NT2/D1 (cell line): ENCODE data around the gene AGPAT3.

ENCODE experiments used
- DNase-seq: peaks from one replicate; pipeline ENCODE4 v3.0.0-alpha.2; 2011; ENCODE audit warnings: low read depth, low spot score
- H3K27me3 ChIP-seq: 2 replicates; pipeline ENCODE4 v1.6.0; 2011; ENCODE audit warnings: mild to moderate bottlenecking; ENCODE audit not compliant: insufficient read length, insufficient read depth
- H3K36me3 ChIP-seq: 2 replicates; pipeline ENCODE4 v1.6.1; 2011; ENCODE audit warnings: mild to moderate bottlenecking, low read length, mixed read lengths; ENCODE audit not compliant: insufficient read depth, insufficient read length
- H3K4me1 ChIP-seq: 2 replicates; pipeline ENCODE4 v1.5.1; 2011; ENCODE audit not compliant: insufficient read depth, insufficient read length
- H3K4me3 ChIP-seq: 2 replicates; pipeline ENCODE4 v1.5.1; 2011; ENCODE audit warnings: low read depth; ENCODE audit not compliant: insufficient read length
- H3K9ac ChIP-seq: 2 replicates; pipeline ENCODE4 v1.6.0; 2011; ENCODE audit warnings: low read depth; ENCODE audit not compliant: insufficient read length
- H3K9me3 ChIP-seq: 2 replicates; pipeline ENCODE4 v1.5.1; 2011; ENCODE audit warnings: mild to moderate bottlenecking, low read length; ENCODE audit not compliant: insufficient read depth
- SUZ12 ChIP-seq: IDR thresholded peaks from 2 replicates; pipeline ENCODE4 v1.6.1; 2011; ENCODE audit not compliant: insufficient read length, insufficient read depth; ENCODE audit errors: extremely low read depth
- YY1 ChIP-seq: IDR thresholded peaks from 2 replicates; pipeline ENCODE4 v1.6.1; 2011; ENCODE audit not compliant: insufficient read length, insufficient read depth
- ZNF274 ChIP-seq: IDR thresholded peaks from 2 replicates; pipeline ENCODE4 v1.6.1; 2011; ENCODE audit warnings: mild to moderate bottlenecking, low read depth, low read length

The AGPAT3 gene

DNA sequence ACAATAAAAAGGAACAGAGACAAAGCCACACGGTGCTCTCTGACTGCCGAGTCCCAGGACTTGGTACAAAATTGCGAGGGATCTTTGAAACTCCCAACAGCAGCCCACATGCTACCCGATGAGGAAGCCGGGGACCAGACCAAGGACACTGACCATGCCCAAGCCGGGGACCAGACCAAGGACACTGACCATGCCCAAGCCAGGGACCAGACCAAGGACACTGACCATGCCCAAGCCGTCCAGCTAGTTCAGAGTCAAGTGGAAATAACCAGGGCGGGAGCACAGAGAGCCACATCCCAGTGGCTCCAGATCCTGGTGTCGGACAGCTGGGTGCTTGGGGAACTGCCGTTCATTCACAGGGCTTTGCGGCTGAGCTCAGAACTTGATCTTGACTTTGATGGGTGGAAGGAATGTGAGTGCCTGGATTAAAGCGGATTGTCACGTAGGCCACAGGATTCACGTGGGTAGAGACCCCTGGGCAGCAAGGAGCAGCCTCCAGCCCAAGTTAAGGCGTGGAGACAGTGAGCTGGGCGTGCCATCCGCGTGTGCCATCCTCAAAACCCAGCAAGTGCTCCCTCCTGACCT lies 130.6 kb downstream of the AGPAT3 start:
- Histone ChIP-seq H3K9ac (no peak overlapping the region), H3K36me3 (no peaks in the 10 kb centered on the region), H3K9me3 (peaks cover 9% of the 10 kb centered on the region; the same call in 1 of the 2 replicates), H3K4me1 (peaks cover 5% of the 10 kb centered on the region), H3K27me3 (no peaks in the 10 kb centered on the region), H3K4me3 (no peak overlapping the region)
- no peak for DNase-seq
- TF ChIP-seq ZNF274 (no peak), YY1 (no peak), SUZ12 (no peak)

DNA sequence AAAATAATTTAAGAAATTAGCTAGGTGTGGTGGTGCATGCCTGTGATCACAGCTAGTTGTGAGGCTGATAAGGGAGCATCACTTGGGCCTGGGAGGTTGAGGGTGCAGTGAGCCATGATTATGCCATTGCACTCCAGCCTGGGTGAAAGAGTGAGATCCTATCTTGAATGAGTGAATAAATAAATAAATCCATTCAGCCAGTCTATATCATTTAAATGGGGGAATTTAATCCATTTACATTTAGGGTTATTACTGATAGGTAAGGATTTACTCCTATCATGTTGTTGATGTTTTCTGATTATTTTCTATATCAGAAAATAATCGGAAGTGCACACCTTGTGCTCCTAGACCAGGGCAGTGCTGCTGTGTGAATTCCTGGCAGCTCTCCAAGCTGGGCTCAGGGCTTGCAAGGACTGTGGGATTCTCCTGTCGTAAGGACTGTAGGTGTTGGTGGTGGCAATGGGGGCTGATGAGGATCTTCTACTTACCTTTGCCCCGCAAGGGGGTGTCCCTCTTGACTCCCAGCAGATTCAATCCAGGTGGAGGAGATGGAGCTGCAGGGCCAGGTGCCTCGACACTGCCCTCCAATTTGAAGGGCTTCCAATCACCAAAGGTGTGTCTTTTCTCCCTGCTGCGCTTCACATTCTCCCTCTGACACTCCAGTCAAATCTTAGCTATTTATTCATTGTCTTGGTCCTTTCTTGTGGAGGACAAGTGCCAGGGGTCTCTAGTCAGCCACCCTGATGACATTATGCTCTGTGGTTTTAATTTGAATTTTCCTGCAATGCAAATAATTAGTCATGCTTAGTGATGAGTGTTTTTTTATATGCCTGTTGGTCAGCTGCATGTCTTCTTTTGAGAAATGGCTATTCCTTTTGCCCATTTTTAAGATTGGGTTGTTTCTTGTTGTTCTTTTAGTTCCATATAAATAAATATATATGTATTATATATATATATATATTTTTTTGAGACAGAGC lies 133.0 kb downstream of the AGPAT3 start:
- TF ChIP-seq YY1 (no peak), SUZ12 (no peak), ZNF274 (no peak)
- no peak for DNase-seq
- Histone ChIP-seq H3K36me3 (no peaks in the 10 kb centered on the region), H3K4me1 (peaks cover 5% of the 10 kb centered on the region), H3K27me3 (no peaks in the 10 kb centered on the region), H3K4me3 (no peak overlapping the region), H3K9ac (no peak overlapping the region), H3K9me3 (peaks cover 9% of the 10 kb centered on the region; the same call in 1 of the 2 replicates)

DNA sequence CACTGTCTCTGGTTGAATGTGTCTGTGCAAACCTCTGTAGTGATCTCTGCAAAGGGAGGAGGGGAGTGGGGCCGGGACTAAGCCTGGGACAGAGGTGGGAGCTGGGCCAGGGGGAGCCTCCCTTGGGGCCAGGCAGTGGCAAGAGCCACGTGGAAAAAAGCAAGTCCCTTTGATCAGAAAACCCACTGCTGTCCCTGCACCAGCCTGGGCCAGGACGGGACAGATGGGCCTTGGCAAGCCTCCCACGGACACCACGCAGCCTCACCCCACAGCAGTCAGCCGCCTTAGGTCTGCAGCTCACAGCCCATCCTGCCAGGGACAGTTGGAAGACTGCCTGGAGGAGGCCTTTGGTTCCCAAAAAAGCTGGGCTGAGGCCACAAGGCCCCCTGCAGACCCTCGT lies 135.3 kb downstream of the AGPAT3 start:
- DNase-seq, result no peak
- H3K4me1 ChIP-seq, result no peaks in the 10 kb centered on the region
- no peak for TF ChIP-seq SUZ12
- TF ChIP-seq YY1, result no peak
- no peak for TF ChIP-seq ZNF274

DNA sequence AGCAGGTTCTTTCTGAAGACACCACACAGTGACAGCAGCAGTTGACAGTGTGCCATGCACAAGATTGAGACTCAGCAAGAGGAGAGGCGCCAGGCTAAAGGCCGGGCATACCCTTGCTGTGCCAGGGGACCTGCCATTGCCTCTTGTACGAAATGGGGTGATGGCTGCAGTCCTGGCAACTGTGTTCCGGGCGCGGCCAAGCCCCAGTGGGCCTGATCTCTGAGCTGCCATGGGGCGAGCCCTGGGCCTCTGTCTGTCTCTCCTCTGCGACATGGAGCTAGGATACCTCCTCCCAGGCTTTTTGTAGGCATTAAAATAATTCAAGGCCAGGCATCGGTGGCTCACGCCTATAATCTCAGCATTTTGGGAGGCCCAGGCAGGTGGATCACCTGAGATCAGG lies 137.5 kb downstream of the AGPAT3 start:
- Histone ChIP-seq H3K9ac (no peak overlapping the region), H3K27me3 (no peaks in the 10 kb centered on the region), H3K9me3 (no peaks in the 10 kb centered on the region), H3K4me1 (peaks cover 3% of the 10 kb centered on the region), H3K4me3 (no peak overlapping the region), H3K36me3 (no peaks in the 10 kb centered on the region)
- TF ChIP-seq ZNF274 (no peak), YY1 (no peak), SUZ12 (no peak)
- DNase-seq, result no peak

More for the DNA sequence above, 135.3 kb downstream of the AGPAT3 start:
- H3K36me3 ChIP-seq, result no peaks in the 10 kb centered on the region
- H3K27me3 ChIP-seq, result no peaks in the 10 kb centered on the region
- no peak overlapping the region for H3K9ac ChIP-seq
- peaks cover 9% of the 10 kb centered on the region; the same call in 1 of the 2 replicates for H3K9me3 ChIP-seq
- H3K4me3 ChIP-seq, result no peak overlapping the region

DNA sequence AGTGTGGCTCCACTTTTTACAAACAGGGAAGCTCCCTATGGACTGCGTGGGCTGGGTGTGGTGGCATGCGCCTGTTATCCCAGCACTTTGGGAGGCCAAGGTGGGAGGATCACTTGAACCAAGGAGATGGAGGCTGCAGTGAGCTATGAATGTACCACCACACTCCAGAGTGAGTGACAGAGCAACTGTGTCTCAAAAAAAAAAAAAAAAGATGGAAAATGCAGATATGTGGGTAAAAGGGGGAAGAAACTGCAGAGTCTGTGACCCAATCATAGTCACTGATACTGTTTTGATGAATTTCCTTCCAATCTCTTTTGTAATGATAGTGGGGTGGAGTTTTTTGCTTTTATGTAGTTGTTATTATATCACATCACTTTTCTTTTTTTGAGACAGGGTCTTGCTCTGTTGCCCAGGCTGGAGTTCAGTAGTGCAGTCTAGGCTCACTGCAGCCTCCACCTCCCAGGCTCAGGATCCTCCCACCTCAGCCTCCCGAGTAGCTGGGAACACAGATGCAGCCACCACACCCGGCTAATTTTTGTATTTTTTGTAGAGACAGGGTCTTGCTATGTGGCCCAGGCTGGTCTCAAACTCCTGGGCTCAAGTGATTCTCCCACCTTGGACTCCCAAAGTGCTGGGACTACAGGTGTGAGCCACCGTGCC lies 138.4 kb downstream of the AGPAT3 start:
- Histone ChIP-seq H3K36me3 (no peaks in the 10 kb centered on the region), H3K4me3 (no peak overlapping the region), H3K27me3 (no peaks in the 10 kb centered on the region), H3K9ac (no peak overlapping the region), H3K4me1 (peaks cover 3% of the 10 kb centered on the region), H3K9me3 (no peaks in the 10 kb centered on the region)
- TF ChIP-seq YY1 (no peak), SUZ12 (no peak), ZNF274 (no peak)
- DNase-seq, result no peak

DNA sequence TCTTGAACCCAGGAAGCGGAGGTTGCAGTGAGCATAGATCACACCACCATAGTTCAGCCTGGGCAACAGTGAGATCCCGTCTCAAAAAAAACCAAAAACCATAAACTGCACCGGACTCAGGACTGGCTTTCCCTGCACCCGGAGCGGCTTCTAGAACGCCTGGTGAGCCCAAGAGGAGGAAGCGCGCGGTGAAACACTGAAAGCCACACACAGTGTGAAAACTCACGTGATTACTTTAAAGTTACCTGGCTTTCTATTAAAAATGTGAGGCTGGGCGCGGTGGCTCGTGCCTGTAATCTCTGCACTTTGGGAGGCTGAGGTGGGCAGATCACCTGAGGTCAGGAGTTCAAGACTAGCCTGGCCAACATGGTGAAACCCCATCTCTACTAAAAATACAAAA lies 140.0 kb downstream of the AGPAT3 start:
- no peak for TF ChIP-seq ZNF274
- no peak for TF ChIP-seq SUZ12
- no peak for TF ChIP-seq YY1
- DNase-seq, result no peak
- no peaks in the 10 kb centered on the region for H3K9me3 ChIP-seq
- no peaks in the 10 kb centered on the region for H3K27me3 ChIP-seq
- H3K4me3 ChIP-seq, result no peak overlapping the region
- H3K4me1 ChIP-seq, result peaks cover 6% of the 10 kb centered on the region
- H3K9ac ChIP-seq, result no peak overlapping the region
- no peaks in the 10 kb centered on the region for H3K36me3 ChIP-seq
